NT2/D1 (cell line): ENCODE measurements around the gene PAQR3.

Source experiments
- DNase-seq: peaks from one replicate; pipeline ENCODE4 v3.0.0-alpha.2; 2011; ENCODE audit warnings: low read depth, low spot score
- H3K27me3 ChIP-seq: 2 replicates; pipeline ENCODE4 v1.6.0; 2011; ENCODE audit warnings: mild to moderate bottlenecking; ENCODE audit not compliant: insufficient read length, insufficient read depth
- H3K36me3 ChIP-seq: 2 replicates; pipeline ENCODE4 v1.6.1; 2011; ENCODE audit warnings: mild to moderate bottlenecking, low read length, mixed read lengths; ENCODE audit not compliant: insufficient read depth, insufficient read length
- H3K4me1 ChIP-seq: 2 replicates; pipeline ENCODE4 v1.5.1; 2011; ENCODE audit not compliant: insufficient read depth, insufficient read length
- H3K4me3 ChIP-seq: 2 replicates; pipeline ENCODE4 v1.5.1; 2011; ENCODE audit warnings: low read depth; ENCODE audit not compliant: insufficient read length
- H3K9ac ChIP-seq: 2 replicates; pipeline ENCODE4 v1.6.0; 2011; ENCODE audit warnings: low read depth; ENCODE audit not compliant: insufficient read length
- H3K9me3 ChIP-seq: 2 replicates; pipeline ENCODE4 v1.5.1; 2011; ENCODE audit warnings: mild to moderate bottlenecking, low read length; ENCODE audit not compliant: insufficient read depth
- SUZ12 ChIP-seq: IDR thresholded peaks from 2 replicates; pipeline ENCODE4 v1.6.1; 2011; ENCODE audit not compliant: insufficient read length, insufficient read depth; ENCODE audit errors: extremely low read depth
- YY1 ChIP-seq: IDR thresholded peaks from 2 replicates; pipeline ENCODE4 v1.6.1; 2011; ENCODE audit not compliant: insufficient read length, insufficient read depth
- ZNF274 ChIP-seq: IDR thresholded peaks from 2 replicates; pipeline ENCODE4 v1.6.1; 2011; ENCODE audit warnings: mild to moderate bottlenecking, low read depth, low read length

PAQR3 gene

GRCh38 chr4:78938868-78939666, at the start of gene PAQR3:
Gene PAQR3, minus strand, starts transcription at chr4:78939438. Its CDS starts 214 bp downstream, at chr4:78939224.
- no peaks in the 10 kb centered on the region for H3K4me1 ChIP-seq

GRCh38 chr4:78987683-78988082, 48.4 kb upstream of the PAQR3 start:
- no peaks in the 10 kb centered on the region for H3K27me3 ChIP-seq
- H3K36me3 ChIP-seq, result no peaks in the 10 kb centered on the region
- DNase-seq, result no peak
- TF ChIP-seq YY1 (no peak), ZNF274 (no peak)
- H3K9ac ChIP-seq, result no peak overlapping the region
- H3K4me3 ChIP-seq, result no peak overlapping the region
- H3K4me1 ChIP-seq, result no peaks in the 10 kb centered on the region
- 0 out of 2 replicates have a peak, but pooled peaks cover 9% of the 10 kb centered on the region for H3K9me3 ChIP-seq

More at GRCh38 chr4:78938868-78939666, at the start of gene PAQR3:
- DNase-seq, result peak; percentile 65
- Histone ChIP-seq H3K4me3 (peak within 1 kb of the TSS; percentile 98), H3K36me3 (peaks cover 20% of the 10 kb centered on the region), H3K27me3 (no peaks in the 10 kb centered on the region), H3K9me3 (no peaks in the 10 kb centered on the region), H3K9ac (peak within 1 kb of the TSS; percentile 98)
- TF ChIP-seq YY1 (no peak), ZNF274 (no peak), SUZ12 (no peak)

- TF ChIP-seq SUZ12, result no peak
- TF ChIP-seq YY1, result no peak
- TF ChIP-seq ZNF274, result no peak
- no peak for DNase-seq
These were observed 45.4 kb upstream of the PAQR3 start for GRCh38 chr4:78984593-78984992.

GRCh38 chr4:78975865-78976264, 36.6 kb upstream of the PAQR3 start:
- H3K4me1 ChIP-seq, result peaks cover 2% of the 10 kb centered on the region
- DNase-seq, result no peak
- TF ChIP-seq SUZ12 (no peak), ZNF274 (no peak), YY1 (no peak)
- no peak overlapping the region for H3K9ac ChIP-seq
- no peaks in the 10 kb centered on the region for H3K9me3 ChIP-seq
- no peak overlapping the region for H3K4me3 ChIP-seq
- no peaks in the 10 kb centered on the region for H3K27me3 ChIP-seq
- no peaks in the 10 kb centered on the region for H3K36me3 ChIP-seq

More at GRCh38 chr4:78984593-78984992, 45.4 kb upstream of the PAQR3 start:
- Histone ChIP-seq H3K27me3 (no peaks in the 10 kb centered on the region), H3K4me3 (no peak overlapping the region), H3K36me3 (no peaks in the 10 kb centered on the region), H3K9me3 (peaks cover 16% of the 10 kb centered on the region; the same call in 1 of the 2 replicates), H3K9ac (no peak overlapping the region), H3K4me1 (no peaks in the 10 kb centered on the region)

GRCh38 chr4:78971776-78972175, 32.5 kb upstream of the PAQR3 start:
- no peak for TF ChIP-seq ZNF274
- no peak for TF ChIP-seq YY1
- no peak for TF ChIP-seq SUZ12
- no peak for DNase-seq
- Histone ChIP-seq H3K4me3 (no peak overlapping the region), H3K9me3 (no peaks in the 10 kb centered on the region; the same call in 1 of the 2 replicates), H3K36me3 (no peaks in the 10 kb centered on the region), H3K9ac (no peak overlapping the region), H3K4me1 (peaks cover 2% of the 10 kb centered on the region), H3K27me3 (no peaks in the 10 kb centered on the region)

- no peak for DNase-seq
- Histone ChIP-seq H3K27me3 (no peaks in the 10 kb centered on the region), H3K36me3 (no peaks in the 10 kb centered on the region), H3K4me1 (peaks cover 2% of the 10 kb centered on the region), H3K9me3 (no peaks in the 10 kb centered on the region; the same call in 1 of the 2 replicates), H3K4me3 (no peak overlapping the region), H3K9ac (no peak overlapping the region)
- TF ChIP-seq SUZ12 (no peak), YY1 (no peak), ZNF274 (no peak)
These were observed 32.1 kb upstream of the PAQR3 start for GRCh38 chr4:78971326-78971725.

- Histone ChIP-seq H3K36me3 (no peaks in the 10 kb centered on the region), H3K9ac (no peak overlapping the region), H3K4me1 (no peaks in the 10 kb centered on the region), H3K9me3 (peaks cover 7% of the 10 kb centered on the region), H3K27me3 (no peaks in the 10 kb centered on the region), H3K4me3 (no peak overlapping the region)
- TF ChIP-seq SUZ12 (no peak), YY1 (no peak), ZNF274 (no peak)
- no peak for DNase-seq
These were observed 23.4 kb upstream of the PAQR3 start for GRCh38 chr4:78962597-78963115.
